Aorta (tissue), 5 donors: ENCODE results near the gene QSER1. TPM values are rescaled to one million over a fixed set of nuclear protein-coding genes. Genes with fewer than 3 reads are reported as not detected.

Experiments used
- ATAC-seq: fragments of 200-7000 bp; cut with Tn5 transposase; one replicate; pipeline ENCODE4 v1.9.1; 2022; ENCODE audit warnings: moderate library complexity; ENCODE audit not compliant: low FRiP score
- DNase-seq, 2 donors: peaks; one replicate each; pipeline ENCODE4 v3.0.0-alpha.2; 2020
- H3K27ac ChIP-seq, 2 donors: one replicate each; pipeline ENCODE4 v1.5.1; 2013; ENCODE audit warnings: low read length in 2 of 2, mild to moderate bottlenecking in 2 of 2, moderate library complexity in 2 of 2, control low read depth in 1 of 2, inconsistent platforms in 1 of 2, low read depth in 1 of 2
- H3K27me3 ChIP-seq, 2 donors: one replicate each; pipeline ENCODE4 v1.6.1; 2013; ENCODE audit warnings: control low read depth in 1 of 2, low read length in 1 of 2, mild to moderate bottlenecking in 1 of 2, moderate library complexity in 1 of 2; ENCODE audit not compliant: insufficient read depth in 2 of 2, control insufficient read depth in 1 of 2
- H3K36me3 ChIP-seq, 2 donors: one replicate each; pipeline ENCODE4 v1.6.1; 2013; ENCODE audit warnings: control low read depth in 1 of 2, low read length in 1 of 2, mild to moderate bottlenecking in 1 of 2; ENCODE audit not compliant: insufficient read depth in 2 of 2, control insufficient read depth in 1 of 2
- H3K4me1 ChIP-seq, 2 donors: one replicate each; pipeline ENCODE4 v1.6.1; 2013; ENCODE audit warnings: low read length in 2 of 2, control low read depth in 1 of 2, mild to moderate bottlenecking in 1 of 2, moderate library complexity in 1 of 2; ENCODE audit not compliant: insufficient read depth in 2 of 2, control insufficient read depth in 1 of 2
- H3K4me3 ChIP-seq, 2 donors: one replicate each; pipeline ENCODE4 v1.5.1; 2013; ENCODE audit warnings: low read length in 2 of 2, control low read depth in 1 of 2, mild to moderate bottlenecking in 1 of 2
- H3K9me3 ChIP-seq: one replicate; pipeline ENCODE4 v1.6.1; 2013; ENCODE audit warnings: mild to moderate bottlenecking, low read length; ENCODE audit not compliant: control insufficient read depth
- WGBS, 2 donors: extraction: QIAGEN DNeasy Blood & Tissue Kit; methylation state at CpG; one replicate each; pipeline ENCODE4 v1.1.7; 2013; 5-methylcytosine and 5-hydroxymethylcytosine counted together
- intact Hi-C, 2 donors: fragments of 100-400 bp; cut with DNase I; formaldehyde crosslinking; loops; one replicate each; pipeline versions ENCODE4 v1.14.2 to v1.15.0; 2022
- polyA plus RNA-seq, 2 donors: library from polyadenylated mRNA; stranded (reverse); fragments of 200-250 nt; gene quantifications; one replicate each; pipeline ENCODE4 v1.2.3, GENCODE V29; 2013
- total RNA-seq, 2 donors: library from RNA; stranded (reverse); fragmentation: NEBNext Ultra II Directional; extraction: Animal tissue kit (Norgen Biotek cat#: 25700); gene quantifications; one replicate each; pipeline ENCODE4 v1.2.1, GENCODE V29; 2021
- donor health status: healthy with polysubstance abuse.
- donor health status: Bipolar disorder and iron deficiency.
- donor health status: DM: no; HTN: no; CAD: no.
- donor health status: DM: no; HTN: no; CAD: no.
- donor health status: DM: yes; HTN: yes; CAD: no.

QSER1 gene
- total and polyA plus RNA-seq, 4 donors, result 2.5 to 34.3 (median 13.0) TPM

GRCh38 chr11:32982626-32983025 lies 90.0 kb downstream of the QSER1 start:
- intact Hi-C loops, result no loop called here
- no peaks in the 10 kb centered on the region for H3K4me1 ChIP-seq
- no peaks in the 10 kb centered on the region for H3K27me3 ChIP-seq
- 79 to 88% methylated on average over 2 of the region's 2 CpGs for WGBS, 2 donors
- DNase-seq (no peak), ATAC-seq (no peak)
- H3K36me3 ChIP-seq, result no peaks in the 10 kb centered on the region
- no peak overlapping the region for H3K27ac ChIP-seq
- no peak overlapping the region for H3K4me3 ChIP-seq
- no peaks in the 10 kb centered on the region for H3K9me3 ChIP-seq

- Histone ChIP-seq H3K4me1 (no peaks in the 10 kb centered on the region), H3K27me3 (no peaks in the 10 kb centered on the region), H3K36me3 (no peaks in the 10 kb centered on the region), H3K9me3 (no peaks in the 10 kb centered on the region), H3K27ac (no peak overlapping the region), H3K4me3 (no peak overlapping the region)
- WGBS, 2 donors, result 87 to 90% methylated on average over 2 of the region's 2 CpGs
- DNase-seq (no peak), ATAC-seq (no peak)
- intact Hi-C loops, result no loop called here
Measured at GRCh38 chr11:32983506-32983905, 90.9 kb downstream of the QSER1 start.

- no peak for ATAC-seq
- H3K27me3 ChIP-seq, result no peaks in the 10 kb centered on the region
- no peak overlapping the region for H3K27ac ChIP-seq
- no peak overlapping the region for H3K4me3 ChIP-seq
- H3K9me3 ChIP-seq, result no peaks in the 10 kb centered on the region
- no peak for DNase-seq
- H3K36me3 ChIP-seq, result no peaks in the 10 kb centered on the region
- intact Hi-C loops, result no loop called here
- H3K4me1 ChIP-seq, result no peaks in the 10 kb centered on the region
- 86 to 89% methylated on average over 5 of the region's 5 CpGs for WGBS, 2 donors
Measured at GRCh38 chr11:32985600-32985999, 93.0 kb downstream of the QSER1 start.

- Histone ChIP-seq H3K27me3 (no peaks in the 10 kb centered on the region), H3K4me3 (no peak overlapping the region), H3K4me1 (no peaks in the 10 kb centered on the region), H3K36me3 (no peaks in the 10 kb centered on the region), H3K27ac (no peak overlapping the region), H3K9me3 (peaks cover 4% of the 10 kb centered on the region)
- DNase-seq (no peak), ATAC-seq (no peak)
- intact Hi-C loops, result no loop called here
- WGBS, 2 donors, result 77 to 80% methylated on average over 8 of the region's 8 CpGs
Measured at GRCh38 chr11:32987851-32988250, 95.2 kb downstream of the QSER1 start.

GRCh38 chr11:32990481-32990880 lies 97.9 kb downstream of the QSER1 start:
- Histone ChIP-seq H3K27me3 (no peaks in the 10 kb centered on the region), H3K4me1 (no peaks in the 10 kb centered on the region), H3K9me3 (peaks cover 4% of the 10 kb centered on the region), H3K36me3 (no peaks in the 10 kb centered on the region), H3K4me3 (no peak overlapping the region), H3K27ac (no peak overlapping the region)
- no peak for ATAC-seq
- intact Hi-C loops, result no loop called here
- DNase-seq, result no peak
- 0 to 96% methylated on average over 1 of the region's 1 CpG for WGBS, 2 donors

GRCh38 chr11:32991427-32991826 lies 98.8 kb downstream of the QSER1 start:
- no peak for DNase-seq
- intact Hi-C loops, result no loop called here
- H3K27ac ChIP-seq, result no peak overlapping the region
- H3K9me3 ChIP-seq, result peaks cover 4% of the 10 kb centered on the region
- no peaks in the 10 kb centered on the region for H3K27me3 ChIP-seq
- no peak for ATAC-seq
- H3K36me3 ChIP-seq, result no peaks in the 10 kb centered on the region
- 88 to 95% methylated on average over 3 of the region's 3 CpGs for WGBS, 2 donors
- no peaks in the 10 kb centered on the region for H3K4me1 ChIP-seq
- no peak overlapping the region for H3K4me3 ChIP-seq

GRCh38 chr11:32991898-32992297 lies 99.3 kb downstream of the QSER1 start:
- DNase-seq, result no peak
- Histone ChIP-seq H3K36me3 (no peaks in the 10 kb centered on the region), H3K27me3 (no peaks in the 10 kb centered on the region), H3K27ac (no peak overlapping the region), H3K9me3 (peaks cover 4% of the 10 kb centered on the region), H3K4me3 (no peak overlapping the region), H3K4me1 (no peaks in the 10 kb centered on the region)
- intact Hi-C loops, result no loop called here
- ATAC-seq, result no peak

- DNase-seq (no peak), ATAC-seq (no peak)
- H3K27me3 ChIP-seq, result no peaks in the 10 kb centered on the region
- H3K36me3 ChIP-seq, result no peaks in the 10 kb centered on the region
- no peaks in the 10 kb centered on the region for H3K4me1 ChIP-seq
- H3K27ac ChIP-seq, result no peak overlapping the region
- intact Hi-C loops, result no loop called here
- no peak overlapping the region for H3K4me3 ChIP-seq
- no peaks in the 10 kb centered on the region for H3K9me3 ChIP-seq
Measured at GRCh38 chr11:33000181-33000580, 107.6 kb downstream of the QSER1 start.

- Histone ChIP-seq H3K4me3 (no peak overlapping the region), H3K27ac (no peak overlapping the region), H3K9me3 (no peaks in the 10 kb centered on the region), H3K27me3 (no peaks in the 10 kb centered on the region), H3K4me1 (no peaks in the 10 kb centered on the region), H3K36me3 (no peaks in the 10 kb centered on the region)
- intact Hi-C loops, result no loop called here
- 77 to 92% methylated on average over 6 of the region's 6 CpGs for WGBS, 2 donors
- ATAC-seq (no peak), DNase-seq (no peak)
Measured at GRCh38 chr11:33001281-33001680, 108.7 kb downstream of the QSER1 start.
